ENCODE data around the gene SYNGR1.

SYNGR1 gene, protein sequence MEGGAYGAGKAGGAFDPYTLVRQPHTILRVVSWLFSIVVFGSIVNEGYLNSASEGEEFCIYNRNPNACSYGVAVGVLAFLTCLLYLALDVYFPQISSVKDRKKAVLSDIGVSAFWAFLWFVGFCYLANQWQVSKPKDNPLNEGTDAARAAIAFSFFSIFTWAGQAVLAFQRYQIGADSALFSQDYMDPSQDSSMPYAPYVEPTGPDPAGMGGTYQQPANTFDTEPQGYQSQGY

DNA sequence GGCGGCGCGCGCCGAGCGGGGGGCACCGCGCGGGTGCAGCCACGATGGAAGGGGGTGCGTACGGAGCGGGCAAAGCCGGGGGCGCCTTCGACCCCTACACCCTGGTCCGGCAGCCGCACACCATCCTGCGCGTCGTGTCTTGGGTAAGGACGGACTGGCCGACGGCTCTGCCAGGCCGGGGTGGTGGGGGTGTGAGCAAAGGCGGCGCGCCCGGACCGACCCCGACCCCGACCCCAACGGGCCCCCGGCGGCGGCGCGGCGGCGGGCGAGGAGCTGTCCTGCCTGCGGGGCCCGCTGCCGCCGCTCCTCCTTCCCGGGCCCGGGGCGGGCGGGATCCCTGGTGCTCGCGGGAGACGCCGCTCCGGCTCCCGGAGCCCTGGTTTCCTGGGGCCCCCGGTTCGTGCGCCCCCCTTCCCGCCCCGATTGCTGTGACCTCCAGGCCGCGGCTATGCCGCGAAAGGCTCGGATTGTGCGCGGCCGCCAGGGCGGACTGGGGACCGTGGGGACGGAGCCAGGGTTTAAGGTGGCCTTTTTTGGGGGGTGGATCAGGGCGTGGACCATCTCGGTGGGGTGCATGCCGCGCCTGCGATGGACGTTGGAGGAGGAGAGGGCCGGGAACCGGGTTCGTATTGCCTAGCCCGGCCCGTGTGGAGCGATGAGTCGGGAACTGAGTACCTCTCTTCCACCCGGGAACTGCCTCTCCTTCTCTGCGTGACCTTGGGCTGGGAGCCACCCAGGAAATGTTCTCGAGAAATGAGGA, at the start of gene SYNGR1:
Gene SYNGR1 (plus strand): TSS at position 25 of the 760 bp plus-strand sequence. CDS start 20 bp downstream, at position 45.
- DNase-seq (ENCODE audit: low read depth in 2 of 2) = no peak

DNA sequence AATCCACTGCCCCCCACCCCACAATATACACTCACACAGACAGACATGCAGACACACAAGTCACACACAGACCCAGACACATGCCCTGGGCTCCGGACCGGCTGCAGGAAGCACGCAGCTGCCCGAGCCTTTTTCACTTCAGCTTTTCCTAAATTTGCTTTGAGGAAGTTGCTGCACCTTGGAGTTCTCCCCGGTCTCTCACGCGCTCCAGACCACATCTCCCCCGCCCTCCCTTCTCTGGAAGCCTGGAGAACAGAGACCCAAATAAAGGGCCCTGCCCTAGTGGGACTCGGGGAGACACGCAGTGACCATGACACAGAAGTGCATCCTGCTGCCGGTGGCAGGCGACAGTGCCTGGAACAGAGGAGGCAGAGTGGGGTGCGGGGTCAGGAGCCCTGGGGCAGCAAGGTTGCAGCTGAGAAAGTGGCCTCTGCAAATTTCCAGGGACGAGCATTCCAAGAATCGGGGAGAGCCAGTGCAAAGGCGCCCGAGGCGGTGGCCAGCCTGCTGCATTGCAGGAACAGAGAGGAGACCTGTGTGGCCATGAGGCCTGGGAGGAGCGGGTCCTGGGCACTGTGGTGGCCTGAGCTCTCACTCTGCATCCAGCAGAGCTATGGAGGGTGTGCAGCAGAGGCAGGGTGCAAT, 49.5 kb upstream of the SYNGR1 start:
- no peak for DNase-seq (ENCODE audit: low read depth in 2 of 2)

DNA sequence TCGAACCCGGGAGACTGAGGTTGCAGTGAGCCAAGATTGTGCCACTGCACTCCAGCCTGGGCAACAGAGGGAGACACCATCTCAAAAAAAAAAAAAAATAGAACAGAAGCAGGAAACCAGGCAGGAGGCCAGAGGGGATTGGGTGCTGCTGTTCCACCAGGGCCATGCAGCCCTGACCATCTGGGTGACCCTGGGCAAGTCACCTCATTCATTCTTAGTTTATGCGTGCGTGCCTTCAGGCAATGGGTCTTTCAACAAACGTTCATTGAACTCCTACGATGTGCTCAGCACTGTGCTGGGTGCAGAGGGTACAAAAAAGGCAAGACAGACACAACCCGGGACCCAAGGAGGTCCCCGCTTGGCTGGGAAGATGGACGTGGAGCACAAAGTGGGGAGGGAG, 48.7 kb upstream of the SYNGR1 start:
- no peak for DNase-seq (ENCODE audit: low read depth in 2 of 2)

DNA sequence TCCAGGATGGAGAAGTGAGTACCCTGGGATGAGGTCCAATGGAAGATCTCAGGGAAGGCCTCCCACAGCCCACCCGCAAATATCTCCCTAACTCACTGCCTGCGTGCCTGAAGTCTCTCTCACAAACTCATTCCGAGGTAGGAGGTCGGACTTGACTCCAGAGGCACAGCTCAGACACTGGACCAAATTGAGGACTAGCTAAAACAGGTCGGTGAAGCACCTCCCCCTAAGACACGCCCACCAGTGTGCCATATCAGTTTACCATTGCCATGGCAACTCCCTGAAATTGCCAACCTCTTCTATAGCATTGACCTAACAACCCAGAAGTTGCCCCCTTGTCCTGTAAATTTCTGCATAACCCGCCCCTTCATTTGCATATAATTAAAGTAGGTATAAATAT, 47.9 kb upstream of the SYNGR1 start:
- DNase-seq (ENCODE audit: low read depth in 2 of 2) = no peak

DNA sequence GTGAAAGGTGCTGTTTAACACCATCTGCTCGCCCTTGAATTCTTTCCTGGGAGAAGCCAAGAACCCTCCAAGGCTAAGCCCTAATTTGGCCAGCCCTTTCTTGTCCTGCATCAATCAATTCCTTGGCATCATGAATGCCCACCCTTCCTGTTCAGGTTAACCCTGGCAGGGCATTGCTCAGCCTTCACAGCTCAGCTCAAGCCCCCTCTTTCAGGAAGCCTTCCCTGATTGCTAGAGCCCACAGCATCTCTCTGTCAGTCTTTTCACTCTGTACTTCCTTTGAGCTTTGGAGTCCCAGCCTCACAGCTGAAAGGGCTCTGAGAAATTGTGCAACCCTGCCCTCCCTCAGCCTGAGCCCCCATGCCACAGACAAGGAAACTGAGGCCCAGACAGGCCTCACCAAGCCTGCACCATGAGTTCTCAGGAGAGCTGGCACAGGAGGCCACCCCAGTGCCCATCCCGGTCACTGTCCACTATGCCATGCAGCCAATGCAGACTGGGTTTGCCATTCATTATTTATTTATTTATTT, 47.3 kb upstream of the SYNGR1 start:
- no peak for DNase-seq (ENCODE audit: low read depth in 2 of 2)

DNA sequence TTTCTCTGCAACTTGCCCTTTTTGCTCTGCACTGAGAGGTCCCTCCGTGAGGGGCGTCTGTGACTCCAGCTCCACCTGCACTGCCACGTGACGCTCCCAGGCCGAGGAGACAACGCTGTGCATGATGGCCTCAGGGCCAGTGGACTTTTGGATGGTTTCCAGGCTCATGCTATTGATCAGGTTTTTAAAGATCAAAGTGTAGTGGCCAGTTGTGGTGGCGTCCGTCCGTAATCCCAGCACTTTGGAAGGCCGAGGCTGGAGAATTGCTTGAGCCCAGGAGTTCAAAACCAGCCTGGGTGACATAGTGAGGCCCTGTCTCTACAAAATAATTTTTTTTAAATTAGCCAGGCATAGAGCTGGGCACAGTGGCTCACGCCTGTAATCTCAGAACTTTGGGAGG, 46.4 kb upstream of the SYNGR1 start:
- no peak for DNase-seq (ENCODE audit: low read depth in 2 of 2)

DNA sequence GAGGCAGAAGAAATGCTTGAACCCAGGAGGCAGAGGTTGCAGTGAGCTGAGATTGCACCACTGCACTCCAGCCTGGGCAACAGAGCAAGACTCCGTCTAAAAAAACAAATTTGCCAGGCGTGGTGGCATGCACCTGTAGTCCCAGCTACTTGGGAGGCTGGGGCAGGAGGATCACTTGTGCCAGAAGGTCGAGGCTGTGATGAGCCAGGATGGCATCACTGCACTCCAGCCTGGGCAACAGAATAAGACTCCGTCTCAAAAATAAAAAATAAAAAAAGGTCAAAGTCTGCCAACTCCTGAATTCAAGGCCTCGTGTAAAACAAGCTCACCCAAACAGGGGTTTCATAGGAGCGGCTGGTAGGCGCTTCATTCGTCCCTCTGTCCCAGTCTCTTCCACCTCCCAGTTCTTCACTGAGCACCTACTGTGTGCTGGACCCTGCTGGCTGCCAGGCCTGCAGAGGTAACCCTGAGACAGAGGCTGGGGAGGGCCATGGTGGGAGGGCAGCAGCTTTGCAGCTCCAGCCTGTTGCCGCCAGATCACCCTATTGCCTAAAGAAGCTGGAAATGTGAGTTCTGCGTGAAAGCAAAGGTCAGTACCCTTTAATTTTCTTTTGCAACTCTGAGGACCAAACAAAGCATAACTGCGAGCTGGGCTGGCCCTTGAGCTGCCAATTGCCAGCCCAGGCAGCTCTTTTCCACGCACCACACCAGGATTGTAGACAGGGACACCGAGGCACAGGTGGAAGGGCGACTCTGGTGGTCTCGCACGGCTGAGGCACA, 45.7 kb upstream of the SYNGR1 start:
- DNase-seq (ENCODE audit: low read depth in 2 of 2) = no peak

DNA sequence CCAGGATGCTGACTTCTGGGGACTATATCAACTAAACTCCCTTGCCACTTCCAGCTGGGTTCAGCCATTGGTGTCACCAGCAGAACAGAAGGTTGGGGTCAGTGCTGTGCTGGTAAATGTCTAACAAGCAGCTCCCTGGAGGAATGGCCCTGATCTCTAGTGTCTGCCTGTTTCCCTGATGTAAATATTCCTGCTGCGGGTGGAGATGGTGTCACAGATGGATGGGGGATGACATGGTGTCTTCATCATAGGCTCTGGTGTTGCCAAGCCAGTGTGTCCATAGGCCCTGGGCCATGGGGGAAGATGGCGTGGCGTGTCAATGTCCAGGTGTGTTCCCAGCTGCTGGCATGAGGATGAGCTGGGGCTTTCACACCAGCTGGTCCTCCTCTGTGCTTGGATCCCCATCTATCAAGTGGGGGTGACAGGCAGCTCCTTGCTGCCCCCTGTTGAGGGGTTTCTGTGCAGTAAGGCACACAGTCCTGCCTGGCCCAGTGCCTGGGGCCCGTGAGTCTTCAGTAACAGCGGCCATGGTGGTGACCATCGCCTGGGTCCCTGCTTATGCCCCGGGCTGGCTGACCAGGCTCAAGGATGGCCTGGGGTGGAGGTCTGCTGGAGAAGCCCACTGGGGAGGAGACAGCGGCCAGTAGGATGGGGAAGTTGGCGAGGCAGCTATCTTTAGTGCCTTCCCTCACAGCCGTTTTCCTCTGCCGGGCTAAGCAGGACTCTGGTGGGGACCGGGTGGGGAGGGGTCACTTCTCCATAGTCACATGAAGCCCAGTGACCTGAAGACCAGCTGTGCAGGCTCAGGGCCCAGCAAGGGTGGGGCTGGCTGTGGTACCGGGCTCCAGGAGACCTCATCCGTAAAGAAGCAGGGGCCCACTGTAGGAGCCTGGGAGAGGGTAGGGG, 43.1 kb upstream of the SYNGR1 start:
- peak in 1 of 2 donors; percentile 43 for DNase-seq (ENCODE audit: low read depth in 2 of 2)

DNA sequence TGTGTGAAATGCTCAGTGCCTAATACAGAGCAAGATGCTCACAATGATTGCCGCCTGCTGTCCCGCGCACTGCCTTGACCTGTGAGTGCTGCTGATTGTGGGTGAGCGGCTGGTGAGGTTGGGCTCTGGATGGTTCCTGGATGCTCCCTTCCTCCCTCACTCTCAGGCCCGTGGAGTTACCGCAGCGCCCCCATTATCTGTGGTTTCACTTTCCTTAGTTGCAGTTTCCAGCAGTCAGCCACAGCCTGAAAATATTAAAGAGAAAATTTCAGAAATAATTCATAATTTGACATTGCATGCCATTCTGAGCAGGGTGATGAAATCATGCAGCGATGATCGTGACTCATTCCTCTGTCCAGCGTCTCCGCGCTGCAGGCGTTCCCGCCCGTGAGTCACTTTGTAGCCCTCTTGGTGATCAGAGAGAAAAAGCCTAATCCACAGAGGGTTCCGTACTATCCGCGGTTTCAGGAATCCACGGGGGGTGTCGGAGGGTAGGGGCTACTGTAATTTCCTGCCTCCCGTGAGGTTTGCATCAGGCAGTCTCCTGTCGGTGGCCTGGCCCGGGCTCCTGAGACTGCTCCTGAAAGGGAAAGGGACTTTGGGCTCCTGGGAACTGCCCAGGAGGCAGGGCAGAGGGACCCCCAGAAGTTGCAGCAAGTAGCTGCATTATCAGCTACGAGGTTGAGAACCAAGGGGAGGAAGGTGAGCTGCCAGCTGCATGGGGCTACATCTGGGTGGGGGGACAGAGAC, 41.0 kb upstream of the SYNGR1 start:
- no peak for DNase-seq (ENCODE audit: low read depth in 2 of 2)

DNA sequence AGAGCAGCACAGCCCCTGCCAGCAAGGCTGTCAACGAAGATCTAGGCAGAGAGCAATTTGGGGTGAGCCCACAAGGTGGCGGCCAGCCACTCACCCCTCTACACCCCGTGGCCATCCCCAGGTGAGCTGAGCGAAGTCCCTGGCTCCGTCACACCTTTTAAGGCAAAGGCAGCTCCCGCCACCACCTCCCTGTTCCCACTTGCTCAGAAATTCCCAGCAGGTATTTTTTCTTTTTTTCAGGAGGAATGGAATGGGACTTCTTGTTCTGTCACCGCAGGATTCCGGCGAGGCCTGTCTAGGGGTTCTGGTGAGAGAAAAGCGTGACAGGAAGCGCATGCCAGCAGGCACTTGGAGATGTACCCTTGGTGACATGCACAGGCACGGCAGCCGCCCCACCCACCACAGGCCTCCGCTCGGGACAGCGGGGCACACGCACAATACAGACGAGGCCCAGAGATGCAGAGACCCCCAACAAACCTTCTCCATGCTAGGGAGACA, 40.4 kb upstream of the SYNGR1 start:
- DNase-seq (ENCODE audit: low read depth in 2 of 2) = no peak

DNA sequence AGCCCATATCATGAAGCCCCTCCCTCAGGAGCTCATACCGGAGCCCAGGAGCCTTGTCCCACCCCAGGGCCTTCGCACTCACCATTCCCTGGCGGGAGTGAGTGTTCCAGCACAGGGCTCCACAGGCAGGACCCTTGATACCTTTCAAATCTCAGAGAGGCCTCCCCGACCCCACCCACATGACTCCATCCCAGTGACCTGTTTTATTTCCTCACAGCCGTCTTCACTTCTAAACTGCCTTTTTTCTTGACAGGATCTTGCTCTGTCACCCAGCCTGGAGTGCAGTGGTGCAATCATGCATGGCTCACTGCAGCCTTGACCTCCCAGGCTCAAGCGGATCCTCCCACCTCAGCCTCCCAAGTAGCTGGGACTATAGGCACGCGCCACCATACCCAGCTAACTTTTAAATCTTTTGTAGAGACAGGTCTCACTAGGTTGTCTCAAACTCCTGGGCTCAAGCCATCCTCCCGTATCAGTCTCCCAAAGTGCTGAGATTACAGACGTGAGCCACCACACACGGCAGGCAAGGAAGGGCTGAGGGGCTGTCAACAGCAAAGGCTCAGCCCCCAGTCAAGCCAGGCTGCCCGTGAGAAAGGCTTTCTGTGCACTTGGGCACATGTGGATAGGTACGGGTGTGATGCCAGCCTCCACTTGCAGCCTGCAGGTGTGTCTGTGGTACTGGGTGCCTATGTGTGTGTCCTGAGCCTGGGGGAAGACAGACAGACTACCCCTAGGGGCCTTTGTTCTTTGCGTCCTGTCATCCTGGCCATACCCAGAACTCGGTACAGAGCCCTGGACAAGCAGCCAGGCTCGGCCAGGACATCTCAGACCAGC, 39.7 kb upstream of the SYNGR1 start:
- DNase-seq (ENCODE audit: low read depth in 2 of 2) = no peak

DNA sequence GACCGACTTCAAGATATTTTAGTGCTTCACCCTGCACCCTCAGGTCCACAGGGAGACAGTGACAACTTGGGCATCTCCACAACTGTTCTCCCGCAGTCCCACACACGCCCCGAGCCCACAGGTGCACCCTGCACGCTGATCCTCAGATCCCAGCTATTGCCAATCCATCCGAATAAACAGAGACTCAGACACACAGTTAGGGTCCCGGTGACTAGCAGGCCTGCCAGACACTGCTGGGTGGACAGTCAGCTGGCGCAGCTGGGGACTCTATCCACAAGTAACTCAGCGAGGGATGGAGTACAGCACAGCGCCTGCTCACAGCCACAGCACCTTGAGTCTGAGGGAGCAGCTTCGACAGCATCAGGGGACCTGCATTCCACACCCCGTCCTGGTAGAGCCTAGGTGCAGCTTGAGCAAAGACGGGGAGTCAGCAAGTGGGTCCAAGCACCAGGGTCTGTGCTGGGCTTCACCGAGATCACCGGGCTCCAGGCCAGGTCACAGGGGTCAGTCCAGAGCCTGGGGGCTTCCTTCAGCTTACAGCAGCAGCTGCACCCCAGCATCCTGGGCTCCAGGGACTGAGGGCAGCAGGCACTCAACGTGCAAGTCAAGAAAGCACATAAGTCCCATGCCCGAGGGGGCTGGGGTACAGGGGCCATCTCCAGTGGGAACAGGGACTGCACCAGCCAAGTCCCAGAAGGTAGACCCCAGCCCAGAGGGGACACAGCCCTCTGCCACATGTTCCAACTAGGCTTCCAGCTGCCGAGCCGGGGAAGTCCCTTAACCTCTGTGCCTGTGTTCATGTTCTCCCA, 38.0 kb upstream of the SYNGR1 start:
- no peak for DNase-seq (ENCODE audit: low read depth in 2 of 2)

DNA sequence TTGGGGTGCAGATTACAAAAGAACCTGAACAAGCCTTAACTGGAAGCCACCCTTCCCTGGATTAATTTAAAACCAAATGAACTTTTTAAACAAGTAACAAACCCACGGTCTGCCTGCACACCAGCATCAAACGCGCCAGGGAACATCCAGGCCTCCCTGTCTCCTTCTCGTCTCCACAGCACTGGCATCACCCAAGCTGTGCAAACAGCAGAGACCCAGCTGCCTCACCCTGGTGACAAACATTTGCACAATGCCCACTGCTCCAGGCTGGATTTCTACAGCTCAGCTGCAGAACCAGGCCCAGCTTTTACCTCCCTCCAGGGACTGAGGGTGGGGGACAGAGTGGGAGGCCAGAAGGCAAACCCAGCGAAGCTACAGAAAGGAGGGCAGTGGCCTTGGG, 37.4 kb upstream of the SYNGR1 start:
- DNase-seq (ENCODE audit: low read depth in 2 of 2) = no peak

DNA sequence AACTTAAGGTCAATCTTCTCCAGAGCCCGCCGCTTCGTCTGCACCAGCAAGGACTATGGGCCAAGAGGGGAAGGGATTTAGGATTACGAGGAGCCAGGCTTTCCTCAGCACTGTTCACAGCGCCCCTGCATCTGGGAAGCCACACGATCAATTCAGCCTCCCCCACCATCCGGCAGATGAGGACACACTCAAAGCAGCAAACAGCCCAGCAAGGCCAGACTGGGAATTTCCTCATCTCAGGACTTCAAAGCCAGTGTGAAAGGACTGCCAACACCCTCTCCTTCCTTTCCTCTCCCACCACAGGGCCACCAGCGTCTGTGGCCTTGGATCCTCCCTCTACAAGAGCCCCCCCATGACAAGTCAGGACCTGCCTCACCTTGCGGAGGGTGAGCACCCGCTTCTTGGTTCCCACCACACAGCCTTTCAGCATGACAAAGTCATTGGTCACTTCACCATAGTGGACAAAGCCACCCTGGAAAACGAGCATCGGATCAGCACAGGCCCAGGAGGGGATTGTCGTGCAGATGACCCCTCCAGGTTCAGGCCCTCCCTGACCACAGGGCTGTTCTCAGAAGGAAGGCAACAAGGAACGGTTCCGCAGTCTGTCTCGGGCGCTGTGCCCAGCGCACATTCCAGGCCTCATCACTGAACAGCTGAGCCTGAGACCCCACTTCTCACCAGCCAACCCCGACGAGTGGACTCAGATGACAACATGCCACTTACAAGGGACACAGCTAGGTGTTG, 36.4 kb upstream of the SYNGR1 start:
- no peak for DNase-seq (ENCODE audit: low read depth in 2 of 2)

DNA sequence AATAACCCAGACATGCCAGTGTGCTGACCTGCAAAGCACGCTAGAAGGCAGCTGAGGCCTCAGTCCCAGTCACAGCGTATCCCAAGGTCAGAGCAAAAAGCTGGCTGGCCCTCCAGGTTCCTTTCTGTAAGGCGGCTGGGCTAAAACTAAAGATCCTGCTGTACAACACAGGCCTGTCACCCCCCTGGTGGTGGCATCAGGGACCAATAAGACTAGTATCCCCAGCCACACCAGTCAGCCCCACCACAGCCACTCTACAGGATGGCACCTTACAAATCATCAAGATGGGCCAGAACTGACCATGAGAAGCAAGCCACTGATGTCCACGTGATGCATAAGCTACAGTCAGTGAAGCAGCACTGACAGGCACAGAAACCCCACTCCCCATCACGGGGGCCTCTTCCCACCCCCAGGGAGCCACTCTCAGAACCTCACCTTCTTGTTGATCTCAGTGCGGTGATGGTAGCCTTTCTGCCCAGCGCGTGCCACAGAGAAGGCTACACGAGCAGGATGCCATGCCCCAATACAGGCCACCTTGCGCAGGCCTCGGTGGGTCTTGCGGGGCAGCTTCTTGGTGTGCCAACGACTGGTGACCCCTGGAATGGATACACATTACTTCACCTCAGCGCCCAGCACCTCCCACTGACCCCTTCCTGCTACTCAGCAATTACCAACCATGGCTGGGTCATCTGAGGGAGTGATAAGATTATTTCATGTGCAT, 35.4 kb upstream of the SYNGR1 start:
- no peak for DNase-seq (ENCODE audit: low read depth in 2 of 2)

DNA sequence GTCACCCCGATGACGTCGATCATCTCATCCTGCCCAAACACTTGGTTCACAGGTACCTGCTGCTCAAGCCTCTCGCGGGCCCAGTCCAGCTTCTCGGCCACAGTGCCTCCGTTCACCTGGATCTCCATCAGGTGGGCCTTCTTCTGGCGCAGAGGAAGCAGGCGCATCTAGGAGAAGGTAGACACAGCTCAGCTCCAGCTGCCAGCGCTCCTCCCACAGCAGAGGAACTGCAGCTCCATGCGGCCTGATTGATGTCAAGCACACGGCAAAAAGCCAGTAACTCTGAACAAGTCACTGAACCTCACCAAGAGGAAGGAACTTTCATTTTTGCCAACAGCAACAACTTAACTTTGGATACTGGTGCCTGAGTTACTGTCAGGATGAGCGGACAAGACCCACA, 34.4 kb upstream of the SYNGR1 start:
- DNase-seq (ENCODE audit: low read depth in 2 of 2) = no peak

All from stimulated activated CD8-positive, alpha-beta memory T cell treated with anti-CD3 and anti-CD28 coated beads, Interleukin-2, amount 100 ng/mL, for 48 hours (primary cell).